ENCODE measurements around the gene GALNT3.
A peak's percentile ranks its signal among the peaks of the same experiment; 100 is the strongest.

GALNT3 gene

DNA sequence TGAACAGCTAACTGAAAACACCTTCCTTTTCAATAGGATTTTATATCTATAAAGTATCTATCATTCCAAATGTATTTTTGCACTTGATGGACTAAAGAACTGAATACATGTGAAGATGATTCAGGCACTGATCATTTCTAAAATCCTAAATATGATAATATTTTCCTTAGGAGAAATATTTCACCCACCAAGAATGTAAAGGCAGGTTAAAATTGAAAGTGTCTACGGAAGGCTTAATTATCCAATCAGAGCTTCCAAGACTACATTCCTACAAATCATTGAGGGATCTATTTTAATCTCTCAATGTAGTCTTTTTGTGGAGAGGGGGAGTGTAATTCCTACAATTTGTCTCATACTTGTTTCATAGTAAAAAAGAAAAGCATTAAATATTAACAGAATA, 3.6 kb downstream of the GALNT3 start:
- FAIRE-seq: no peak
- TF ChIP-seq, protein P1, sequence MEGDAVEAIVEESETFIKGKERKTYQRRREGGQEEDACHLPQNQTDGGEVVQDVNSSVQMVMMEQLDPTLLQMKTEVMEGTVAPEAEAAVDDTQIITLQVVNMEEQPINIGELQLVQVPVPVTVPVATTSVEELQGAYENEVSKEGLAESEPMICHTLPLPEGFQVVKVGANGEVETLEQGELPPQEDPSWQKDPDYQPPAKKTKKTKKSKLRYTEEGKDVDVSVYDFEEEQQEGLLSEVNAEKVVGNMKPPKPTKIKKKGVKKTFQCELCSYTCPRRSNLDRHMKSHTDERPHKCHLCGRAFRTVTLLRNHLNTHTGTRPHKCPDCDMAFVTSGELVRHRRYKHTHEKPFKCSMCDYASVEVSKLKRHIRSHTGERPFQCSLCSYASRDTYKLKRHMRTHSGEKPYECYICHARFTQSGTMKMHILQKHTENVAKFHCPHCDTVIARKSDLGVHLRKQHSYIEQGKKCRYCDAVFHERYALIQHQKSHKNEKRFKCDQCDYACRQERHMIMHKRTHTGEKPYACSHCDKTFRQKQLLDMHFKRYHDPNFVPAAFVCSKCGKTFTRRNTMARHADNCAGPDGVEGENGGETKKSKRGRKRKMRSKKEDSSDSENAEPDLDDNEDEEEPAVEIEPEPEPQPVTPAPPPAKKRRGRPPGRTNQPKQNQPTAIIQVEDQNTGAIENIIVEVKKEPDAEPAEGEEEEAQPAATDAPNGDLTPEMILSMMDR (IDR thresholded peaks at IDR 0.05; ENCODE audit: insufficient read depth, missing control alignments): no peak
- no peak for DNase-seq (ENCODE audit: insufficient read length, low spot score)

DNA sequence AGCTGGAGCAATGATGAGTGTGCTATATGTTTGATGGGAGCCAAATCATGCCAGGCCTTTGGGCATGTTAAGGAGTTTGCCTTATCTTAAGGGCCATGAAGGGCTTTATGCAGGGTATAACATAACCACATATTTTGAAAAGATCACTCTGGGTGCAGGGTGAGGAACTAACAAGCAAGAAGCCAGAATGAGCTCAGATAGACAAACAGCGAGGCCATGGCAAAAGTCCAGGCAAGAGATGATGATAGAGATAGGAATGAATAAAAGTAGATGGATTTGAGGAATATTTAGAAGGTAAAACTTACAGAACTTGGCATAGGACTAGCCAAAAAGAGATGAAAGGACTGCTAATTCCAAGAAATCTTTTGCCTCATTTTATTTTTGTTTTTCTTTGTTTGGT, 6.7 kb downstream of the GALNT3 start:
- TF ChIP-seq, protein P1 (IDR thresholded peaks at IDR 0.05; ENCODE audit: insufficient read depth, missing control alignments): no peak
- DNase-seq (ENCODE audit: insufficient read length, low spot score) (no peak), FAIRE-seq (no peak)

DNA sequence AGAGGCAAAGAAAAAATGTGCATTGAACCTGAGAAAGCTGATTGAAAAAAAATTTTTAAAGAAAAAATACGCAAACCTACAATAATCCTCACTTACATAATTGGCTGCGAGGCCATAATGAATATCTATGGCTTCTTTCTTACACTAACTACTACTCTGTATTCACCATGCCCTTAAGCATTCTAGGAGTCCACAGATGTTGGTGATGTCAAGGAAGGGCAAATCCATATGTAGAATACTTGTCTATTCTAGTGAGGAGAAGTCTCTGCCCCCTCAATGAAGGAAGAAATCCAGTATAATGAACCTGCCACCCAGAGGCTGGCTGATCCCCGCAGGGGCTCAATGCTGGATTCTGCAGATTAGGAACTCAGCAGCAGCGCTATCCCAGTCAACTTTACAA, 14.3 kb downstream of the GALNT3 start:
- DNase-seq (ENCODE audit: insufficient read length, low spot score) (no peak), FAIRE-seq (no peak)
- TF ChIP-seq, protein P1 (IDR thresholded peaks at IDR 0.05; ENCODE audit: insufficient read depth, missing control alignments): no peak

DNA sequence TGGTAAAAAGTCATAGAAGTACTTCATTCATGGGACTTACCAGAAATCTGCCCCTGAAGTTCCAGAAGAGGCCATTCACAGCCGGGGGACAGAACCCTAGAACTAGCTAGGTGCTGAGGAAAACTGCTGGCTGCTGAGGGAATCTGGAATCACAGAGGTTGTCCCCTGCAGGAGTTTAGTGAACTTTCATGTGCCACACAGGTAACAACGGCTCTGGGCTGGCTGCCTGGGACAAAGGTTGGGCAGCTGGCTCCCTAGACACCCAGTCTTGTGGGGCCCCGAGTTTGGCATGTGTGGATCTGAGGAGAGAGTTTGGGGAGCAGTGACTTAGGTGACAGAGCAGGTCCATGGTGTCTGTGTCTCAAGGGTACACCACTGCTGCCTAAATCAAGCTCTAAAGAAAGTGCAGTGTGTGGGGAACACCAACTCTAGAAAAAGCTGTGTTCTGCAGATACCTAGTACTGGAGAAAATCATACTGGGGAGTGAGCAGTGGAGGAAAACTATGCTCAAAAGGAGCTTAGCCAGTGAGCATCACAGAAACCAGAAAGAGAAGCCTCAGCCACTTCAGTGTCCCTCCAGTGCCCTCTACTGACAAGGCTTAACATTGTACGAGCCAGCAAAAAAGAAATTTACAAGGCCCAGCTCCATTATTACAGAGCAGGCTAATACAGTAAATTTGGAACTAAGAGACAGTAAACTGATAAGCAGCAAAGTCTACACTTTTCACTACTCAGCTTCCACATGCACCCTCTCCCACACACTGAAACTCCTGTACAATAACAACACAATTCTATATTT, 15.2 kb downstream of the GALNT3 start:
- no peak for FAIRE-seq
- DNase-seq (ENCODE audit: insufficient read length, low spot score): no peak

DNA sequence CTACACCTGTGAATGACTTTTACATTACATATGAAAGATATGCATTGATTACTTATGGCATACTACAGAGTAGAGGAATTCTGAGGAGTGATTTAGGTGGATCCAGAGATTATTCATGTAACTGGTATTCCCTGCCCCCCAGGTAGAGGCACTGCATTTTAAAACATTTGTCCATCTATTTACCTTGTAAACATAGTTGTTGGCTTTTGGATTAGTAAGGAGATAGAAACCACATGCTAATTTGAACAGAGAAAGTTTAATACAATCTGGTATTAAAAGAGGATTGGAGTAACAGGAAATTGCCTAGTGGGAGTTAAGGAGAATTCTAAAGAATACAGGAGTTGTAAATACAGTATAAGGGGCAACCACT, 15.9 kb downstream of the GALNT3 start:
- FAIRE-seq (no peak), DNase-seq (ENCODE audit: insufficient read length, low spot score) (no peak)
- TF ChIP-seq, protein P1 (IDR thresholded peaks at IDR 0.05; ENCODE audit: insufficient read depth, missing control alignments): no peak

More for the DNA sequence above, 15.2 kb downstream of the GALNT3 start:
- TF ChIP-seq, protein P1 (IDR thresholded peaks at IDR 0.05; ENCODE audit: insufficient read depth, missing control alignments): peak; percentile 36

DNA sequence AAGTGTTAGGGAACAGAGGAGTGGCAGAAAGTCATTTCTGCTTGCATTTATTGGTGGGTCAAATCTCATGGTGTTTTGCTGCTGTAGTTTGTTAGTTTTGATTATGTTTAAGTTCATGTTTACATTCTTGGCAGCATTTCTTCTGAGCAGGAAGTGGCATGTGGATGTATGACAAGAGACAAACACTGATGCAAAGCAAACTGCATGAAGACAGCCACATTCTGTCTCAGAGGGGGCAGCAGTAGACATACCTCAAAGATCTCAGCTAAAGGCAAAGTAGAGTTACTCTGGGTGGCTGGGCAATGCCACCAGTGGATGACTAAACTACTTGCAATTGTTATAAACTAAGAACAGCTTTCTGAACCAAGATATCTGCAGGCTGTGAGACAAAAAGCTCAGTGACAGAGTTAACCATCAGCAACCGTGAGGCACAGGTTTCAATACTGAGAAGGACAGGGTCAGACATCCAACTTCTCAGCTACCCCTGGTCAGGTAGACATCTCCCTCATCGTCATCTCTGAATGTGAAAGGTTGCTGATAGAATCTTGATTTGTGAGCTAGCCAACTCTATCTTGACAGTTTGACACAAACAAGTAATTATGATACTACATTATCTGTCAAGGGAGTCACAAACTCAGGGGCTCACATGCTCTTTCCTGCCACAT, 16.4 kb downstream of the GALNT3 start:
- no peak for DNase-seq (ENCODE audit: insufficient read length, low spot score)
- no peak for FAIRE-seq
- TF ChIP-seq, protein P1 (IDR thresholded peaks at IDR 0.05; ENCODE audit: insufficient read depth, missing control alignments): no peak

DNA sequence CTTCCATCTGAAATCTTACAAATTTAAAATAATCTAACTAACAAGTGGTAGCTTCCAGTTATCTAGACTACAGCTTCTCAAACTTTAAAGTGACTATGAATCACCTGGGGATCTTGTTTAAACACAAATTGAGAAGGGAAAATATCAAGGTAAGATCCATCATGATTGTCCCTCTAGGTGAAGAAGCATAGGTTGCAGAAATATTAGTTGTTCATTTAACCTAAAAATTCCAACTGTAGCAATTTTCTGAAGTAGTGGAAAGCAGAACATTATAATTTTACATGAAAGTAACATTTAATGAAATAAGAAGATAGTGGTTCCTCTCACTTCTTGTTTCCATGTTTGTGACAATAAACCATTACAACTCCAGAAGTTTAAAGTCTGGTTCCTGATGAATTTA, 17.3 kb downstream of the GALNT3 start:
- TF ChIP-seq, protein P1 (IDR thresholded peaks at IDR 0.05; ENCODE audit: insufficient read depth, missing control alignments): no peak
- FAIRE-seq (no peak), DNase-seq (ENCODE audit: insufficient read length, low spot score) (no peak)
